Measurements from ENCODE around the gene CACNA2D1.
"Not testable (repeated sequence)": the region's sequence is repeated elsewhere in the genome, so short reads cannot be mapped to it uniquely, and the experiment has no call there.

The CACNA2D1 gene

GRCh38 chr7:82166260-82167015 is 277.1 kb downstream of the CACNA2D1 start:
- DNase-seq (ENCODE audit: low read depth), result no peak

- peak; percentile 55 for DNase-seq (ENCODE audit: low read depth)
Measured at GRCh38 chr7:82164813-82165212, 278.8 kb downstream of the CACNA2D1 start.

- DNase-seq (ENCODE audit: low read depth), result no peak
Measured at GRCh38 chr7:82164410-82164809, 279.2 kb downstream of the CACNA2D1 start.

GRCh38 chr7:82163586-82163985 is 280.0 kb downstream of the CACNA2D1 start:
- no peak for DNase-seq (ENCODE audit: low read depth)

- no peak for DNase-seq (ENCODE audit: low read depth)
Measured at GRCh38 chr7:82162289-82162688, 281.3 kb downstream of the CACNA2D1 start.

GRCh38 chr7:82158327-82158726 is 285.2 kb downstream of the CACNA2D1 start:
- no peak for DNase-seq (ENCODE audit: low read depth)

GRCh38 chr7:82156893-82157292 is 286.7 kb downstream of the CACNA2D1 start:
- peak; percentile 37 for DNase-seq (ENCODE audit: low read depth)

GRCh38 chr7:82156168-82156567 is 287.4 kb downstream of the CACNA2D1 start:
- DNase-seq (ENCODE audit: low read depth), result no peak

- no peak for DNase-seq (ENCODE audit: low read depth)
Measured at GRCh38 chr7:82154728-82155127, 288.8 kb downstream of the CACNA2D1 start.

GRCh38 chr7:82153776-82154175 is 289.8 kb downstream of the CACNA2D1 start:
- DNase-seq (ENCODE audit: low read depth), result no peak

- DNase-seq (ENCODE audit: low read depth), result no peak
Measured at GRCh38 chr7:82152858-82153257, 290.7 kb downstream of the CACNA2D1 start.

GRCh38 chr7:82146491-82146890 is 297.1 kb downstream of the CACNA2D1 start:
- DNase-seq (ENCODE audit: low read depth), result no peak

- DNase-seq (ENCODE audit: low read depth), result no peak
Measured at GRCh38 chr7:82142263-82142864, 301.2 kb downstream of the CACNA2D1 start.

GRCh38 chr7:82141427-82141826 is 302.1 kb downstream of the CACNA2D1 start:
- peak; percentile 50 for DNase-seq (ENCODE audit: low read depth)

GRCh38 chr7:82140608-82141007 is 303.0 kb downstream of the CACNA2D1 start:
- DNase-seq (ENCODE audit: low read depth), result not testable (repeated sequence)

GRCh38 chr7:82131215-82131614 is 312.4 kb downstream of the CACNA2D1 start:
- no peak for DNase-seq (ENCODE audit: low read depth)

- no peak for DNase-seq (ENCODE audit: low read depth)
Measured at GRCh38 chr7:82129091-82129490, 314.5 kb downstream of the CACNA2D1 start.

GRCh38 chr7:82128546-82128945 is 315.0 kb downstream of the CACNA2D1 start:
- no peak for DNase-seq (ENCODE audit: low read depth)

- DNase-seq (ENCODE audit: low read depth), result no peak
Measured at GRCh38 chr7:82126576-82126975, 317.0 kb downstream of the CACNA2D1 start.

- DNase-seq (ENCODE audit: low read depth), result no peak
Measured at GRCh38 chr7:82124445-82124844, 319.1 kb downstream of the CACNA2D1 start.

GRCh38 chr7:82122275-82122674 is 321.3 kb downstream of the CACNA2D1 start:
- no peak for DNase-seq (ENCODE audit: low read depth)

GRCh38 chr7:82114237-82114636 is 329.3 kb downstream of the CACNA2D1 start:
- DNase-seq (ENCODE audit: low read depth), result no peak

- DNase-seq (ENCODE audit: low read depth), result no peak
Measured at GRCh38 chr7:82110146-82110840, 333.3 kb downstream of the CACNA2D1 start.
